HuH-7.5 (cell line): ENCODE results near the gene OBSCN.
"Not testable (repeated sequence)": the region's sequence is repeated elsewhere in the genome, so short reads cannot be mapped to it uniquely, and the experiment has no call there.

Experiments
- DNase-seq: peaks from one replicate; pipeline ENCODE4 v3.0.0; 2011; ENCODE audit warnings: low spot score

OBSCN gene

DNA sequence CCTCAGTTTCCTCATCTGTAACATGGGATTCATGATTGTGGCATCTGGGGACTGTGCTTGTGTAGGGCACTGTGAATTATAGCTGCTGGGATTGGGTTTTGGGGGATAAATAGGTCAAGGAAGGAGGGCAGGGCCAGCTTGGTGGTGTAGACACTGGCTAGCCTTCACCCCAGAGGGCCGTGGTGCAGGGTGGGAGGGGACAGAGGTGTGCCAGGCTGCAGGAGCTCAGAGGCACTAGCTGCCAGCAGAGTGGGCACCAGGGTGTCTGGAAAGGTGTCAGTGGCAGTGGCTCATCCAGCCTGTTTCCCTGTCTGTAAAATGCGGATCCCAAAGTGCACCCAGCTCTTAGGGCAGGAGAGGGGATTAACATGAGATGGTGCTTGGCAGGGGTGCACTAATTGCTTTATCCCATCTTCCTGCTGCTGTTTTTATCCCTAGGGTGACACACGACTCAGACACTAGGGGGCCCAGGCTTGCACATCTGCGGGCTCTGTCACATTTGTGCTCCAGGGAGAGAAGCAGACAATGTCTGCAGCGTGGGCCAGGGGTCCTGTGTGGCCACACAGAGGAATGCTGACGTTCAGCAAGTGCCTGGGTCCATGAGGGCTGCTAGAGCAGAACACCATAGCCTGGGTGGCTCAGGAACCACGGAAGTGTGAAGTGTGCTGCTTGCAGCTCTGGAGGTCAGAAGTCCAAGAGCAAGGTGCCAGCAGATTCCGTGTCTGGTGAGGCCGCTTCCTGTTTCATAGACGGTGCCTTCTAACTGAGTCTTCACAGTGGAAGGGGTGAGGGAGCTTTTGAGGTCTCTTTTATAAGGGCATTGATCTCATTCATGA, 19.3 kb downstream of the OBSCN start:
- DNase-seq = no peak

DNA sequence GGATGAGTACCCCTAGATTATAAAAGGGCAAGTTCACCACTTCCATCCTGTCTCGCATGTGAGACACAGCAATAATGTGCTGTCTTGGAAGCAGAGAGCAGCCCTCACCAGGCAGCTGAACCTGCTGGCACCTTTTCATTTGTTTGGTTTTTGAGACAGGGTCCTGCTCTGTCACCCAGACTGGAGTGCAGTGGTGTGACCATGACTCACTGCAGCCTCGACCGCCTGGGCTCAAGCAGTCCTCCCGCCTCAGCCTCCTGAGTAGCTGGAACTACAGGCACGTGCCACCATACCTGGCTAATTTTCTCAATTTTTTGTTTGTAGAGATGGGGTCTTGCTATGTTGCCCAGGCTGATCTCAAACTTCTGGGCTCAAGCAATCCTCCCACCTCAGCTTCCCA, 20.3 kb downstream of the OBSCN start:
- not testable (repeated sequence) for DNase-seq

DNA sequence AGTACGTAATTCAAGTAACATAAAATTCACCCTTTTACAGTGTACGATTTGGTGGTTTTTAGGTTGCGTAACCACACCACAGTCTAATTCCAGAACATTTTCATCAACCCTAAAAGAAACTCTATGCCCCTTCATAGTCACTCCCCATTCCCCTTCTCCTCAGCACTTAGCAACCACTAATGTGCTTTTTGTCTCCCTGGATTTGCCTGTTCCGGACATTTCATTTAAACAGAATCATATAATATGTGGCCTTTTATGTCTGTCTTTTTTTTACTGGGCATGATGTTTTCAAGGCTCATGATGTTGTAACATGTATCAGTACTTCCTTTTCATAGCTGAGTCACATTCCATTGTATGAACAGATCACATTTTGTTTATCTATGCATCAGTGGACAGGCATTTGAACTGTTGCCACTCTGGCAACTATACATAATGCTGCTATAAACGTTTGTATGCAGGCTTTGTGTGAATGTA, 20.8 kb downstream of the OBSCN start:
- DNase-seq = no peak

DNA sequence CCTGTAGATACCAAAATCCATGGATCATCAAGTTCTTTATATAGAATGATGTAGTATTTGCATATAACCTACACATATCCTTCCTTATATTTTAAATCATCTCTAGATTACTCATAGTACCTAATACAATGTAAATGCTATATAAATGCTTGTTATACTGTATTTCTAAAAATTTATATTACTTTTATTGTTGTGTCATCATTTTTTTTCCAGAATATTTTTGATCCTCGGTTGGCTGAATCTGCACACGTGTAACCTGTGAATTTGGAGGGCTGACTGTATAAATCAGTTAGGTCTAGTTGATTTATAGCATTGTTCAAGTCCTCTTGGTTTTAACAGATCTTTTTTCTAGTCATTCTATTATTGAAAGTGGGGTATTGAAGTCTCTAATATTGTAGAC, 23.3 kb downstream of the OBSCN start:
- no peak for DNase-seq

DNA sequence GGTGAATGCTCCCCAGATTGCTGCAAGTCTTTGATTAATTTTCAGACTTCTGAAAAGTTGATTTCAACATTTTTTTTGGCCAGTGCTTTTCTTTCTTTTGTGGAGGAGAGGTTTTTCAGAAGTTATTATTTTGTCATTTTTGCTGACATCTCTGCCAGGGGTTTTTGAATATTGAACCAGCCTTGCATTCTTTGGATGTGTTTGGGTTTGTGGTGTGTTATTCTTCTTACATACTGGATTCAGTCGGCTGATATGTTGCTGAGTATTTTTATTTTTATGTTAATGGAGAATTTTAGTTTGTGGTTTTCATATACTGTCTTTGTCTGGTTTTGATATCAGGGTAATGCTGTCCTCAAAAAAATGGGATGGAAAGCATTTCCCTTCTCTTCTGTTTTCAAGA, 25.3 kb downstream of the OBSCN start:
- DNase-seq = no peak

DNA sequence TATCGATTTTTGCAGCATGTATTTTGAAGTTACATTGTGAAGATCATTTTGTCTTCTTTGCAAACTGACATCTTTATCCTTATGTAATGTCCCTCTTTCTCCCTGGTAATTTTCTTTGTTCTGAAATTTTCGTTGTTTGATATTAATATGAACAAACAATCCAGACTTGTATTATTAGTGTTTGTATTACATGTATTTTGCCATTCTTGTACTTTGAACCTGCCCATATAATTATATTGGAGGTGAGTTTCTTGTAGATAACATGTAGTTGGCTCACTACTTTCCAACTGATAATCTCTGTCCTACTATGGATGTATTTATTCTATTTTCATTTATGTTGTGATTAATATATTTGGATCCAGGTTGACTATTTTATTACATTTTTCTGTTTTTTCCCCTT, 27.1 kb downstream of the OBSCN start:
- no peak for DNase-seq

DNA sequence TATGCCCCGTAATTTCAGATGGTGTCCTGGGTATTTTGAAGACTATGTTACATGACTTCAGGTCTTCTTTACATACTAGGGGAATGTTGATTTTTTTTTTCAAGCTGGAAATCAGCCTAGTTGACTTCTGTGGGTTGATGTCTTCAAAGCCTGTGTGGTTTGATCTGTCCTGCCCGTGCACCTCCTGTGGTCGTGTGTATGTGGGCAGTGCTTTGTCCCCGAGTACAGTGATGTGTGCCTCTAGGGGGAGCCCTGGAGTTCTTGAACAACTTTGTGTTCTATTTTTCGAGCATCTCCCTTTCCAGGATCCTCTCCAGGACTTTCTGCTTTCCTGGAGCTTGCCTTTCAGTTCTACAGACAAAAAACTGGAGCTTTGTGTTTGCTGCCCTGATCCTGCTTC, 28.9 kb downstream of the OBSCN start:
- peak; percentile 66 for DNase-seq

DNA sequence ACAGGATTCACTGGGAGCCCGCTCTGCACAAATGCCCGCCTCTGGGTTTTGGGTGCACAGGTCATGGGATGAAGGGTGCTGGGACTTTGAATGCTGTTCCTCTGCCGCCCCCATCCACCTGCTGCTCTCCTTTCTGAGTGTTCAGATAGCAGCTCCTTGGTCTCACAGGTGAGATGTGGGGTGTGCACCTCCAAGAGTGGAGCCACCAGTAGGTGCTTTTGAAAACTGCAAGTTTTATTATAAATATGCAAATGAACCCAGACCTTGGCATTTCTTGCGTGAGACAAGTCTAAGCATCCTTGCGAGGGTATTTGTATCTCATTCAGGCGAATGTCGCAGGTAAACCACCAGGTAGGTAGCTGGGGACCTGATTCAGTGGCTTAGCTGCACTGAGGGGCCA, 30.2 kb downstream of the OBSCN start:
- DNase-seq = no peak

DNA sequence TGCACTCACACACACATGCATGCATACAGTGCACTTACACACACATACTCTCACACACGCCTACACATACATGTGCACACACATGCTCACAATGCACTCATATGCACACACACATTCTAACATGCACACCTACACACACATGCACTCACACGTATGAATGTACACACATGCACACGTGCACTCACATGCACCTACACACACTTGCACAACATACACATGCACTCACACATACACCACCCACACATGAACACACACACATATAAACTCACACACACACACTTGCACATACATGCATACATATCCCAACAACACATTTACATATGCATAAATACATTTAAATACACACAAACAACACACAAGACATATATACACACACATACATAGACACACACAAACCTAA, 30.6 kb downstream of the OBSCN start:
- DNase-seq = no peak

DNA sequence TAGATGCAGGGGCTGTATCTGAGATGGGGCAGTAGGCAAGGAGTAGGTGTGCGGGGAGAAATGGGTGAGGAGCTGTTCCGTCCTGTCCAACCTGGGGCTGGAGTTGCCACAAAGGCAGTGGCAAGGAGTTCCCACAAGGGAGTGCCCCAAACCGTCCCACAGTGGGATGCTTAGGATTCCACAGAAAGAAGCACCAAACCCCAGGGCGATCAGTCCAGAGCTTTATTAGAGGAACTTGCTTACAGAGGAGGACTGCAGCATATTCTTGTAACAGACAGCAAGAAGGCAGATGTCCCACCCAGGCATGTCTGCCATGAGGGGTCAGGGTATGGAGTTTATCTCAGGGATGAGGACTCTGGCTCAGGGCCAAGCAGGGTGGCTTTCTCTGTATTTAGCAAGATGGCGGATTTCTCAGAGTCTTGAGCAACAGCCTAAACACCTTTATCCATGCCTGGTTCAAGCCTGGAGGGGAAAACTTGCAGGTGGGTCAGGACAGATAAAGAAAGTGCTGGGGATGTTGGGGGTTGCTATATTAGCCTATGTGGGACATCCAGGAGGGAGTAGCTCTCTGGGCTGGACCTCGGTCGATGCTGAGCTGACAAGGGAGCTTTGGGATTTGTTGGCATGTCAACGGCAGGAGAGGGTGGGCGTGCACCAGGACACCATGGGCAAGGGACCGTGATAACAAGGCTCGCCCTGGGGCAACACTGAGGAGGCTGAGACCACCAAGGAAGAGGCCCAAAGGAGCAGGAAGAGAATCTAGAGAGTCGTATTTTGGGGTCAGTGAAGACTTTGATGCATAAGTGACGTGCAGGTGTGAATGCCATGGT, 32.8 kb downstream of the OBSCN start:
- no peak for DNase-seq

DNA sequence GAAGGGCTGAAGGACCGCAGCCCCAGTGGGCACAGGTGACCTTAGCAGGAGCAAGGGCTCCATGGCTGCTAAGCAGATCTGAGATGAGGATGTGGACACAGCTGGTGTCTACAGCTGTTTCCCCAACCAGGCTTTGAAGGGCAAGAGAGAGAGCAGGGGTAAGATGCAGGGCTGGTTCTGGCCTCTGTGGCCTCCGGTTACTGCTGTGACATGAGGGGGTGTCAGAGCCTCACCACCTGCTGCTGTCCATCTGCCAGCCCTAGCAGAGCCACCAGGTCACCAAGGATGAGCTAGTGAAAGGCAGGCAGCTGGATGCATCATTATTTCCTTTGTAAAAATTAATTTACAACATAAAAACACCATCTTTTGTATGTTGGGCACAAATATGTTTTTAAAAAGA, 33.4 kb downstream of the OBSCN start:
- no peak for DNase-seq

DNA sequence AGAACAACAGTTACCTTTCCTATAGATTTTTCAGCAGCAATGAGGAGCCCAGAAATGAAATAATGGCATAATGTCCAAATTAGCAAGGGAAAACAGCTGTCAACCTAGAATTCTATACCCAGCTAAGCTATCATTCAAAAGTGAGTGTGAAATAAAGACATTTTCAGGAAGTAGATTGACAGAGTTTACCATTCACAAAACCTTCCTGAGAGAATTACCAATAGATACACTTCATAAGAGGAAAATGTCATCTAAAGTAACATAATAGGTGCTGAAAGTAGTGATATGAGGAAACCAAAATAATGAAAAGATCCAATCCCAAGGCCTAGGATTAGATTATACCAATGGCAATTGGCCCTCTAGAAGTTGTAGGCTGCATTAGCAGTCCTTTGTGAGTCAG, 34.6 kb downstream of the OBSCN start:
- no peak for DNase-seq

DNA sequence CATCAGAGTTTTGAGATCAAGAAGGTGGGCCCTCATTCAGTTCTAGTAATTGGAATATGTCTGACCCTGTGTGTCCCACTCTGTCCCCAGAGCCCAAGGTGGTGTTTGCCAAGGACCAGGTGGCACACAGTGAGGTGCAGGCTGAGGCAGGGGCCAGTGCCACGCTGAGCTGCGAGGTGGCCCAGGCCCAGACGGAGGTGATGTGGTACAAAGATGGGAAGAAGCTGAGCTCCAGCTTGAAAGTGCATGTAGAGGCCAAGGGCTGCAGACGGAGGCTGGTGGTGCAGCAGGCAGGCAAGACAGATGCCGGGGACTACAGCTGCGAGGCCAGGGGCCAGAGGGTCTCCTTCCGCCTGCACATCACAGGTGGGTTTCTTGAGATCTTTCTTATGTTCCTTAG, 35.2 kb downstream of the OBSCN start:
- no peak for DNase-seq

DNA sequence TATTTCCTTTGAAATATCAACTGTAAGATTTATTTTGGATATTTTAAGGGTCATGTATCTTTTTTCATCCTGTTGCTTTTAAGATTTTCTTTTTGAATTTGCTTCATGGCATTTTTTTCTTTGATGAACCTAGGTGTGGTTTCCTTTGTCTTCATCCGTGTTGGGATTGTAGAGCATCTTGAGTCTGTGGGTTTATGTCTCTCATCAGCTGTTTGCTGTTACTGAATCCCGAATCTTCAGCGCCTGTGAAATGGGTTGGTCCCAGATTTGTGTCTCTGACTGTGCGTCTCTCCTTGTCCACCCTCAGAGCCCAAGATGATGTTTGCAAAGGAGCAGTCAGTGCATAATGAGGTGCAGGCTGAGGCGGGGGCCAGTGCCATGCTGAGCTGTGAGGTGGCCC, 36.1 kb downstream of the OBSCN start:
- not testable (repeated sequence) for DNase-seq

DNA sequence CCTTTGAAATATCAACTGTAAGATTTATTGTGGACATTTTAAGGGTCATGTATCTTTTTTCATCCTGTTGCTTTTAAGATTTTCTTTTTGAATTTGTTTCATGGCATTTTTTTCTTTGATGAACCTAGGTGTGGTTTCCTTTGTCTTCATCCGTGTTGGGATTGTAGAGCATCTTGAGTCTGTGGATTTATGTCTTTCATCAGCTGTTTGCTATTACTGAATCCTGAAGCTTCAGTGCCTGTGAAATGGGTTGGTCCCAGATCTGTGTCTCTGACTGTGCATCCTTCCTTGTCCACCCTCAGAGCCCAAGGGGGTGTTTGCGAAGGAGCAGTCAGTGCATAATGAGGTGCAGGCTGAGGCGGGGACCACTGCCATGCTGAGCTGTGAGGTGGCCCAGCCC, 37.3 kb downstream of the OBSCN start:
- DNase-seq = no peak

DNA sequence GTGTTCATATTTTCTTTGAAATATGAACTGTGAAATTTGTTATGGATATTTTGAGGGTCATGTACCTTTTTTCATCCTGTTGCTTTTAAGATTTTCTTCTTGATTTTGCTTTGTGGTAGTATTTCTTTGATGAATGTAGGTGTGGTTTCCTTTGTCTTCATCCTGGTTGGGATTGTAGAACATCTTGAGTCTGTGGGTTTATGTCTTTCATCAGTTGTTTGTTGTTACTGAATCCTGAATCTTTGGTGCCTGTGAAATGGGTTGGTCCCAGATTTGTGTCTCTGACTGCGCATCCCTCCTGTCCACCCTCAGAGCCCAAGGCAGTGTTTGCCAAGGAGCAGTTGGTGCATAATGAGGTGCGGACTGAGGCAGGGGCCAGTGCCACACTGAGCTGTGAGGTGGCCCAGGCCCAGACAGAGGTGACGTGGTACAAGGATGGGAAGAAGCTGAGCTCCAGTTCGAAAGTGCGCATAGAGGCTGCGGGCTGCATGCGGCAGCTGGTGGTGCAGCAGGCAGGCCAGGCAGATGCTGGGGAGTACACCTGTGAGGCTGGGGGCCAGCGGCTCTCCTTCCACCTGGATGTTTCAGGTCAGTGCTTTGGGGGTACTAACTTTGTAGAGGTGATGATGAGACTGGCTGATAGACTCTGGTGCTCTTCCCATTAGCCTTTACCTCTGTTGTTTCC, 38.5 kb downstream of the OBSCN start:
- DNase-seq = no peak

DNA sequence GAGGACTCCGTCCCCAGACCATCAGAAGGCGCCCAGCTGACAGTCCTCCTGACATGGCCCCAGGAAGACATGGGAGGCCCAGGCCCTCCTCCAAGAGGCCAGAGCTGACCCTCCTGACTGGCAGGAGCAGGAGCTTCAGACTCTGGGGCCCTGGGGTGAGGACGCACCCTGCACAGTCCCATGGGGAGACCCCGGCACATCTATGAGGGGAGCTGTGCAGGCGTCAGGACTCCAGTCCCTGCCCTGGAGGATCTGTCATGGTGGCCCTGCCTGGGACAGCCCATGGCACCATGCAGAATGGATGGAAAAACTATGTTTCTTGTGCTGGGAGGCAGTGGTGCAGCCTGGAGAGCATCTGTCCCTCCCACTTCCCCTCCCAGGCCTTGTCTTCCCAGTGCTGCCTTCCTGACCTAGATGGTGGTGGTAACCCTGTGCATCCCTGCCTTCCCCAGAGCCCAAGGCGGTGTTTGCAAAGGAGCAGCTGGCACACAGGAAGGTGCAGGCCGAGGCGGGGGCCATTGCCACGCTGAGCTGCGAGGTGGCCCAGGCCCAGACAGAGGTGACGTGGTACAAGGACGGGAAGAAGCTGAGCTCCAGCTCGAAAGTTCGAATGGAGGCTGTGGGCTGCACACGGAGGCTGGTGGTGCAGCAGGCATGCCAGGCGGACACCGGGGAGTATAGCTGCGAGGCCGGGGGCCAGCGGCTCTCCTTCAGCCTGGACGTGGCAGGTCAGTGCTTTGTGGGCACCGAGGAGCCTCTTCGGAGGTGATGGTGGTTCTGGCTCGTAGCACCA, 41.9 kb downstream of the OBSCN start:
- DNase-seq = no peak

DNA sequence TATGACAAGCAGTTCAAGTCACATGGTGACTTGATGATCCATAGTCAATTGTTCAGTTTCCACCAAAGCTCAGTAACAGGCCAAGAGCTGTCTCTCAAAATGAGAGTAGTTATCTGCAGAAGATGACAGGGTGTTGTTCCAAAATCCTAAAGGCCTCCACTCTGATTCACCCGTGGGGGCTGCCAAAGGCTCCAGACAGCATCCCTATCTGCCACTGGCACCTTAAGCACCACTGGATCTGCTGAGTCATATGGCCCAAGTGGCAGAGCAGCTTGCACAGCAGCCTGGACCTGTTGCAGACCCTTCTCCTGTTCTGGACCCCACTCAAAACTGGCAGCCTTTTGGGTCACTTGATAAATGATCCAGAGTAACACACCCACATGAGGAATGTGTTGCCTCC, 44.6 kb downstream of the OBSCN start:
- not testable (repeated sequence) for DNase-seq

DNA sequence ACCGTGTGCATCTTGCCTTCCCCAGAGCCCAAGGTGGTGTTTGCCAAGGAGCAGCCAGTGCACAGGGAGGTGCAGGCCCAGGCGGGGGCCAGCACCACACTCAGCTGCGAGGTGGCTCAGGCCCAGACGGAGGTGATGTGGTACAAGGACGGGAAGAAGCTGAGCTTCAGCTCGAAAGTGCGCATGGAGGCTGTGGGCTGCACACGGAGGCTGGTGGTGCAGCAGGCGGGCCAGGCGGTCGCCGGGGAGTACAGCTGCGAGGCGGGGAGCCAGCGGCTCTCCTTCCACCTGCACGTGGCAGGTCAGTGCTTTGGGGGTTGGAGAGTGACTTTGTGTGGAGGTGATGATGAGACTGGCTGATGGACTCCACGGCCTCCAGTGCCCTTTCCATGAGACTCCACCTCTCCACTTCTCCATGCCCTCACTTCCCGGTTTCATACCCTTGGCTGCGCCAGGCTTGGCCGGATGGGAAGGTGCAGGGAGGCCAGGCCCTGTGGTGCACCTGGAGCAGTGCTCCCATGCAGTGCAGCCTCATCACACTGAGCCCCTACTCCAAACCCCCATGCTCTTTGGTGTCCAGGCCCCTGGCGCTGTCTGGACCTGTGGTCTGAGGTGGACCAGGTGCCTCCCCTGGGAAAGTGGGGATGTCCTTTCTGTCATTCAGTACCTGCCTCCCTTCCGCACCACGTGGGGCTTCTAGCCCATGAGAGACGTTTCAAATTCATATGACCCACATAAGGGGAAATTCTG, 49.0 kb downstream of the OBSCN start:
- DNase-seq = no peak

DNA sequence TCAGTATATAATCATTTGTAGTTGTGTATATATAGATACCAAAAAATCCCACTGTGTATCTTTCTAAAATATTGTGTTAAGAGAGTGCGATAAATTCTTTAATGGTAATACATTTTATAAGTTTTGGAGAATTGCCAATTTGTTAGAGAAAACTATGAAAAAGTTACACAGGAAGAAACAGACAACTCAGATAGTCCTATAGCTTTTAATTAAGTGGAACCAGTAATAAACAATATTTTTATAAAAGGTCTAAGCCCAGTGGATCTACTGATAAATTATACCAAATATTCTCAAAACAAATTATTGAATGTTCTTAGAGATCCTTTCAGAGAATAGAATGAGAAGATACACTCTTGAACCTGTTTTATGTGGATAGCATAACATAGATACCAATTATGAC, 50.6 kb downstream of the OBSCN start:
- DNase-seq = no peak

DNA sequence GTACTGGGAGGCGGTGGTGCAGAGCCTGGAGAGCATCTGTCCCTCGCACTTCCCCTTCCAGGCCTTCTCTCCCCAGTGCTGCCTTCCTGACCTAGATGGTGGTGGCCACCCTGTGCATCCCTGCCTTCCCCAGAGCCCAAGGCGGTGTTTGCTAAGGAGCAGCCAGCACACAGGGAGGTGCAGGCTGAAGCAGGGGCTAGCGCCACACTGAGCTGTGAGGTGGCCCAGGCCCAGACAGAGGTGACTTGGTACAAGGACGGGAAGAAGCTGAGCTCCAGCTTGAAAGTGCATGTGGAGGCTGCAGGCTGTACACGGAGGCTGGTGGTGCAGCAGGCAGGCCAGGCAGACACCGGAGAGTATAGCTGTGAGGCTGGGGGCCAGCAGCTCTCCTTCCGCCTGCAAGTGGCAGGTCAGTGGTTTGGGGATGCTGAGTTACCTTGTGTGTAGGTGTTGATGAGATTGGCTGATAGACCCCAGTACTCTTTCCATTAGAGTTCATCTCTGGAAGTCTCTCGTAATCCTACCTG, 51.6 kb downstream of the OBSCN start:
- DNase-seq = no peak
